HEK293T (cell line): ENCODE measurements around the gene ZNF618.

Experiments used
- ELF4 ChIP-seq: fragments of 450-650 bp; IDR thresholded peaks from 2 replicates; pipeline ENCODE4 v1.6.1; 2017; ENCODE audit warnings: antibody characterized with exemption
- FOXM1 ChIP-seq: fragments of 450-650 bp; IDR thresholded peaks from 2 replicates; pipeline ENCODE4 v1.6.1; 2017; ENCODE audit warnings: mild to moderate bottlenecking, borderline replicate concordance
- LEF1 ChIP-seq: fragments of 450-650 bp; IDR thresholded peaks from 2 replicates; pipeline ENCODE4 v1.6.1; 2017; ENCODE audit warnings: mild to moderate bottlenecking, borderline replicate concordance
- SP1 ChIP-seq: fragments of 450-650 bp; IDR thresholded peaks from 2 replicates; pipeline ENCODE4 v1.6.1; 2017
- SUZ12 ChIP-seq: fragments of 450-650 bp; IDR thresholded peaks from 2 replicates; pipeline ENCODE4 v1.6.1; 2016; ENCODE audit warnings: mild to moderate bottlenecking
- TARDBP ChIP-seq: fragments of 450-650 bp; IDR thresholded peaks from 2 replicates; pipeline ENCODE4 v1.6.1; 2016

- TF ChIP-seq FOXM1 (no peak), SP1 (no peak), LEF1 (no peak), SUZ12 (no peak), ELF4 (no peak), TARDBP (no peak)
Observed at GRCh38 chr9:113997610-113998009, 121.5 kb downstream of the ZNF618 start.
